Endodermal cell (in vitro differentiated cells): ENCODE measurements around the gene COX7A1. TPM values are rescaled to one million over a fixed set of nuclear protein-coding genes. Genes with fewer than 3 reads are reported as not detected.
"Not testable (repeated sequence)": the region's sequence is repeated elsewhere in the genome, so short reads cannot be mapped to it uniquely, and the experiment has no call there.

Experiments used
- DNase-seq: peaks from one replicate; pipeline ENCODE4 v3.0.0-alpha.2; 2017
- H3K27ac ChIP-seq: 2 replicates; pipeline ENCODE4 v1.5.1; 2013; ENCODE audit warnings: mild to moderate bottlenecking, low read depth, low read length, moderate library complexity
- H3K27me3 ChIP-seq: 2 replicates; pipeline ENCODE4 v1.6.1; 2013; ENCODE audit warnings: mild to moderate bottlenecking, low read length, moderate library complexity; ENCODE audit not compliant: insufficient read depth, control insufficient read depth, poor library complexity, severe bottlenecking
- H3K36me3 ChIP-seq: 2 replicates; pipeline ENCODE4 v1.7.0; 2013; ENCODE audit warnings: mild to moderate bottlenecking, low read length, moderate library complexity; ENCODE audit not compliant: control insufficient read depth, insufficient read depth
- H3K4me1 ChIP-seq: one replicate; pipeline ENCODE4 v1.7.0; 2013; ENCODE audit warnings: low read length; ENCODE audit not compliant: control insufficient read depth, insufficient read depth
- H3K4me3 ChIP-seq: 2 replicates; pipeline ENCODE4 v1.5.1; 2013; ENCODE audit warnings: mild to moderate bottlenecking, low read length, moderate library complexity
- H3K9ac ChIP-seq: 2 replicates; pipeline ENCODE4 v1.6.1; 2013; ENCODE audit warnings: mild to moderate bottlenecking, low read length, moderate library complexity; ENCODE audit not compliant: poor library complexity, severe bottlenecking; ENCODE audit errors: extremely low read depth
- H3K9me3 ChIP-seq: 2 replicates; pipeline ENCODE4 v1.6.1; 2013; ENCODE audit warnings: mild to moderate bottlenecking, low read length, moderate library complexity; ENCODE audit not compliant: control insufficient read depth
- H3K27ac Mint-ChIP-seq: 2 replicates; pipeline ENCODE4 v1.8.0; 2020; ENCODE audit warnings: mixed read lengths
- H3K27me3 Mint-ChIP-seq: 2 replicates; pipeline ENCODE4 v1.8.0; 2021; ENCODE audit warnings: mild to moderate bottlenecking, mixed read lengths; ENCODE audit not compliant: insufficient read depth
- H3K36me3 Mint-ChIP-seq: 2 replicates; pipeline ENCODE4 v1.8.0; 2020; ENCODE audit warnings: low read depth, mixed read lengths
- H3K4me1 Mint-ChIP-seq: 2 replicates; pipeline ENCODE4 v1.8.0; 2020; ENCODE audit warnings: mixed read lengths
- H3K4me3 Mint-ChIP-seq: 2 replicates; pipeline ENCODE4 v1.8.0; 2020; ENCODE audit warnings: mild to moderate bottlenecking, moderate library complexity, mixed read lengths
- H3K9me3 Mint-ChIP-seq: 2 replicates; pipeline ENCODE4 v1.8.0; 2020; ENCODE audit warnings: mild to moderate bottlenecking, mixed read lengths
- CTCF ChIP-seq: fragments of 200-600 bp; sonication (generic); conservative IDR thresholded peaks from 2 replicates; pipeline ENCODE4 v1.5.0; 2021; ENCODE audit warnings: antibody characterized with exemption, mild to moderate bottlenecking
- WGBS, 2 experiments: methylation state at CpG; one replicate each; pipeline versions ENCODE4 v1.1.5 to v1.1.7; 2013; ENCODE audit warnings: missing lambda C conversion rate in 2 of 2, mixed read lengths in 1 of 2; ENCODE audit not compliant: insufficient coverage in 1 of 2, insufficient read length in 1 of 2; 5-methylcytosine and 5-hydroxymethylcytosine counted together
- total RNA-seq, 2 donors: library from RNA; stranded (reverse); fragmentation: NEBNext Ultra II Directional in 1 of 2; extraction: Animal tissue kit (Norgen Biotek cat#: 25700) in 1 of 2; gene quantifications; 2 replicates in 1 of 2; 3 replicates in 1 of 2; pipeline ENCODE4 v1.2.1, GENCODE V29; 2021

The COX7A1 gene
- total RNA-seq, 2 donors from 2014 or later, result 1.4 to 2.4 TPM

GRCh38 chr19:36139120-36139472 lies 13.2 kb downstream of the COX7A1 start:
- 29 to 69% methylated on average over 1 to 5 of the region's 7 CpGs for WGBS, 2 experiments
- no peak for TF ChIP-seq CTCF
- Histone ChIP-seq H3K27me3 (no peaks in the 10 kb centered on the region), H3K4me1 (no peaks in the 10 kb centered on the region), H3K36me3 (peaks cover 21% of the 10 kb centered on the region), H3K27ac (peak overlapping the region; percentile 64), H3K9ac (peak overlapping the region; percentile 96), H3K9me3 (no peaks in the 10 kb centered on the region), H3K4me3 (peak overlapping the region; percentile 100)
- no peak for DNase-seq
- Mint-ChIP-seq H3K27ac (peak overlapping the region; percentile 98), H3K9me3 (no peaks in the 10 kb centered on the region), H3K27me3 (peaks cover 6% of the 10 kb centered on the region), H3K4me3 (peak overlapping the region; percentile 99), H3K36me3 (peaks cover 23% of the 10 kb centered on the region), H3K4me1 (peaks cover 13% of the 10 kb centered on the region)

- Histone ChIP-seq H3K4me1 (no peaks in the 10 kb centered on the region), H3K9ac (no peak overlapping the region), H3K36me3 (peaks cover 7% of the 10 kb centered on the region), H3K27ac (no peak overlapping the region), H3K4me3 (no peak overlapping the region), H3K9me3 (no peaks in the 10 kb centered on the region), H3K27me3 (no peaks in the 10 kb centered on the region)
- TF ChIP-seq CTCF, result no peak
- Mint-ChIP-seq H3K27me3 (peaks cover 6% of the 10 kb centered on the region), H3K9me3 (no peaks in the 10 kb centered on the region), H3K4me3 (no peak overlapping the region), H3K27ac (no peak overlapping the region), H3K36me3 (peaks cover 11% of the 10 kb centered on the region), H3K4me1 (peaks cover 13% of the 10 kb centered on the region)
- WGBS, 2 experiments, result 89 to 95% methylated on average over 8 to 12 of the region's 12 CpGs
- DNase-seq, result no peak
Measured at GRCh38 chr19:36136964-36137686, 15.1 kb downstream of the COX7A1 start.

- H3K4me1 Mint-ChIP-seq, H3K9ac ChIP-seq, H3K27me3 ChIP-seq, DNase-seq, H3K9me3 Mint-ChIP-seq, H3K4me3 Mint-ChIP-seq, H3K36me3 Mint-ChIP-seq, H3K4me3 ChIP-seq, H3K27ac Mint-ChIP-seq, H3K36me3 ChIP-seq, H3K4me1 ChIP-seq, H3K27ac ChIP-seq, H3K27me3 Mint-ChIP-seq, H3K9me3 ChIP-seq: not testable (repeated sequence)
- 91 to 94% methylated on average over 2 to 4 of the region's 4 CpGs for WGBS, 2 experiments
Measured at GRCh38 chr19:36134867-36135266, 17.4 kb downstream of the COX7A1 start.

- not testable (repeated sequence) for H3K9me3 Mint-ChIP-seq, H3K27ac Mint-ChIP-seq, H3K36me3 ChIP-seq, H3K4me3 ChIP-seq, H3K36me3 Mint-ChIP-seq, H3K27ac ChIP-seq, DNase-seq, H3K27me3 Mint-ChIP-seq, H3K4me1 Mint-ChIP-seq, H3K9ac ChIP-seq, H3K4me3 Mint-ChIP-seq, H3K27me3 ChIP-seq, H3K9me3 ChIP-seq, H3K4me1 ChIP-seq
- WGBS, 2 experiments, result 88 to 93% methylated on average over 6 of the region's 6 CpGs
Measured at GRCh38 chr19:36131221-36131620, 21.0 kb downstream of the COX7A1 start.
